Retinal pigment epithelial cell (primary cell): ENCODE data around the gene TOPAZ1.

Source experiments
- DNase-seq: peaks from one replicate; pipeline ENCODE4 v3.0.0-alpha.2; 2010; ENCODE audit warnings: low read depth
- H3K4me3 ChIP-seq: 2 replicates; pipeline ENCODE4 v1.5.1; 2011; ENCODE audit warnings: mild to moderate bottlenecking, low read length, control low read depth, moderate library complexity
- CTCF ChIP-seq: conservative IDR thresholded peaks from 2 replicates; pipeline ENCODE4 v1.5.1; 2011; ENCODE audit warnings: low read depth, low read length, control low read depth, inconsistent platforms

Gene TOPAZ1

DNA sequence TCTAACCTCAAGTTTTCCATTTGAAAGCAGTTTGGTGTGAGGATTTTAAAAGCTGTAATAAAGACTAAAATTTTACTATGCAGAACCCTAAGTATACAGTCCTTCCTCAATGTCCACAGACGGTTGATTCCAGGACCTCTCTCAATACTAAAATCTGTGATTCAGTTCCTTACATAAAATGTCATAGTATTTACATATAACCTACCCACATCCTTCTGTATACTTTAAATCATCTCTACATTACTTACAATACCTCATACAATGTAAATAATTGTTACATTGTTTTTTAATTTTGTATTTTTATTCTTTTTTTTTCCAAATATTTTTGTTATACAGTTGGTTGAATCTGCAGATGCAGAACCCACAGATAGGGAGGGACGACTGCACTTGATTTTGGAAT, 2.8 kb upstream of the TOPAZ1 start:
- DNase-seq = no peak
- no peak for TF ChIP-seq CTCF
- no peak overlapping the region for H3K4me3 ChIP-seq

- TF ChIP-seq CTCF = no peak
- DNase-seq = no peak
- no peak overlapping the region for H3K4me3 ChIP-seq
Measured at GRCh38 chr3:44240061-44240460, 1.6 kb upstream of the TOPAZ1 start.

DNA sequence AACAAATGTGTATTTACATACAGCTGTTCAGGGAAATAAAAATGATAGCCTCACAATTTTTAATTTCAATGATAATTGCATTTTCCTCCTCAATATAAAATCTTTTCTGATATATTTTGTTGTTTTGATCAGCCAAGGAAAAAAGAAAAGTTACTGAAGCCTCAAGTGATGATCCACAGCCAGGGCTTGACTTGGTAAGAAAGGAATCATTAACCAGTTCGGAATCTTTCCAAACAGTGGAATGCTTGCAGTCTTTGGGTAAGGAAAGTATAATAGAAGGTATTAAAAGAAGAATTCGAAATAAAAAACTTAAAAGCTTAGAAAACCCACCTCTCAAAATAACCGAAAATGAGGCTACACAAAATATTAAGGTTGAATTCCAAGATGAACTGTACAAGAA, 1.0 kb downstream of the TOPAZ1 start:
- H3K4me3 ChIP-seq = no peak overlapping the region
- no peak for DNase-seq
- no peak for TF ChIP-seq CTCF

GRCh38 chr3:44248152-44248551, 6.5 kb downstream of the TOPAZ1 start:
- no peak overlapping the region for H3K4me3 ChIP-seq
- DNase-seq = no peak
- TF ChIP-seq CTCF = no peak

DNA sequence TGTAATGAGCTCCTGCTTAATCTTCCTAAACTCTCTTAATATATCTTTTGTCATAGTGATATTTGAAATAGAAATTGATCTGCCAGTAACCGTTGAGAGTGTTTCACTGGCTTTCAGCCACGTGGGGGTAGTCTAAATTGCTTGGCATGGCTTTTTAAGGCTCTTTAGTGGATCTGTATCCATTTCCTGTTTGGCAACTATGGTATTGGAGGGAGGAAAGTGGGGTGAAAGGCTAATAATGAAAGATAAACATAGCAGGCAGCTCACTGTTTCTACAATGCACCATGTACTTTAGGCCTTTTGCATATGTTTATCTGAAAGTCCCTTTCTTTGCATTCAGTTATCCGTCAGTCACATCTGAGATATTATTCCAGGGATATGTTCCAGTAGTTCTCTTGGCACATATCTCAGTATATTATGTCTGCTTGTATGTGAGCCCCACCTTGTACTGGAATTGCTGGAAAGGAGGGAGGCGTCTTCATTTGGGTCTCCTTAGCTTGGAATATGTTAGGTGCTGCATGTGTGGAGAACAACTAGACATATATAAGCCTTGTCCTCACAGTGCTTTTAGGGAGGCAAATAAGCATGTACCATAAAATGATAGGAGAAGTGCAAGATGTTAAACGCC, 10.8 kb downstream of the TOPAZ1 start:
- no peak for TF ChIP-seq CTCF

GRCh38 chr3:44259404-44259803, 17.7 kb downstream of the TOPAZ1 start:
- no peak for TF ChIP-seq CTCF
- no peak for DNase-seq
- no peak overlapping the region for H3K4me3 ChIP-seq

More for the DNA sequence above, 10.8 kb downstream of the TOPAZ1 start:
- no peak for DNase-seq
- no peak overlapping the region for H3K4me3 ChIP-seq

- DNase-seq = no peak
- no peak overlapping the region for H3K4me3 ChIP-seq
- TF ChIP-seq CTCF = no peak
Measured at GRCh38 chr3:44264146-44264545, 22.5 kb downstream of the TOPAZ1 start.
